NB4 (cell line): ENCODE results near the gene NRXN3.

ENCODE experiments used
- CTCF ChIP-seq: IDR thresholded peaks from one replicate; pipeline ENCODE4 v1.5.1; 2012; ENCODE audit warnings: low read depth, low read length
- POLR2A ChIP-seq: IDR thresholded peaks from 2 replicates; pipeline ENCODE4 v1.6.1; 2011; ENCODE audit warnings: mild to moderate bottlenecking; ENCODE audit not compliant: insufficient read length; ENCODE audit errors: extremely low read depth

DNA sequence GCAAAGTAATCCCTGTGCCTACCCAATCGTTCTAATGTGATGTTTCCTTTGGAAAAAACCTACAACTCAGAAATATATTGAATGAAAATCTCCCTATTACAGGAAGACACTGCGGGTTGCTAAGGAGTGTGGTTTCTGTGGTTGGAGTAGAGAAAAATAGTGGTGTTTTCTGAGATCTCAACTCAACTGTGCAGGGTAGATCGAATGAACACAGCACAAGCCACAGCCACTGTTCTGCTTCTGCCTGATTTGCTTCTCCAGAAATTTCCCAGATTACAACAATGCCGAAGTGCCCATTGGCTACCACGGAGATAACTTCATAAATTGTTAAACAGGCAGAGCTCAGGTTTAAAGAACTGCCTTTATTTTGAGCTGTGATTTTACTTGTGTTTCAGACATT, 1560.8 kb downstream of the NRXN3 start:
- TF ChIP-seq POLR2A = no peak
- no peak for TF ChIP-seq CTCF
